LoVo (cell line): ENCODE data around the gene GGT5.
"Not testable (repeated sequence)": the region's sequence is repeated elsewhere in the genome, so short reads cannot be mapped to it uniquely, and the experiment has no call there.

Experiments used
- DNase-seq: peaks from one replicate; pipeline ENCODE4 v3.0.0-alpha.2; 2016; ENCODE audit warnings: low spot score

Gene GGT5

DNA sequence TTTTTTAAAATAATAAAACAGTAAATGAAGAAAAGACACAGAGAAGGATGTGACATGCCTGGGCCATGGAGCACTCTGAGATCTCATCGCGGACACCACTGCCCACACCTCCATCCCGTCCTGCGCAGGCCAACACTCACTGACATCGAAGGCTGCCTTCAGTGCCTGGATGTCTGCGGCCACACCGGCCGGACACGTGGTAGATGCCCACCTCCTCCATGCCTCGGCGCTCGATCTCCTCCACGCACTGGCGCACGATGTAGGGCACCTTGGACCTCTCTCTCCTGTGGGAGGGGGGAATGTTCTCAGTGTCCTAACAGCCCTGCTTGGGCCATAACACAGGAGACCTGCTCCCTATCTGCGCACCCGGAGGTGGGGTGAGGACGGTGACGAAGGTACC lies 18.6 kb upstream of the GGT5 start:
- DNase-seq: not testable (repeated sequence)

DNA sequence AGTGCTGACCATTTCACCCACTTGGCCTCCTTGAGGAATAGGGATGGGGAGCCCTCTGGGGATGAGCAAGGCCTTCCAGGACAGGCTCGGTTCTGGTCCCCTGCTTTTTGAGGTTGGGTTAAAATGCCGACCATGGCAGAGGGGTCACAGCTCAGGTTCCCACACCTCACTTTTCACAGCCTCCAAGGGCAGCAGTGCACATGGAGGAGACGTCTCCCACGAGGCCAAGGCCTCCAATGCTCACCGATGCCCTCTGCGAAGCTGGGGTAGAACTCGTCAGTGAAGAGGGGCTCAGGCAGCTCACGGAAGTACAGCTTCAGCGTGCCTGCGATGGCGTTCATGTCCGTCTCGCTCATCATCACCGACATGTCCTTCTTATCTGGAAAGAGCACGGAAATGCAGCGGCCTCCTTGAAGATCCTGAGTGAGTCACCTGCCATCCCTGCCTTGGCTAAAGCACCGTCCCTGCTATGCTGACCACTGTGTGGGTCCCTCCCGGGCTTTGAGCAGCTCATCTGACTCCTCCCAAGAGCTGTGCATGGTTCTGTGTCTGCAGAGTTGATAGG lies 17.4 kb upstream of the GGT5 start:
- not testable (repeated sequence) for DNase-seq

DNA sequence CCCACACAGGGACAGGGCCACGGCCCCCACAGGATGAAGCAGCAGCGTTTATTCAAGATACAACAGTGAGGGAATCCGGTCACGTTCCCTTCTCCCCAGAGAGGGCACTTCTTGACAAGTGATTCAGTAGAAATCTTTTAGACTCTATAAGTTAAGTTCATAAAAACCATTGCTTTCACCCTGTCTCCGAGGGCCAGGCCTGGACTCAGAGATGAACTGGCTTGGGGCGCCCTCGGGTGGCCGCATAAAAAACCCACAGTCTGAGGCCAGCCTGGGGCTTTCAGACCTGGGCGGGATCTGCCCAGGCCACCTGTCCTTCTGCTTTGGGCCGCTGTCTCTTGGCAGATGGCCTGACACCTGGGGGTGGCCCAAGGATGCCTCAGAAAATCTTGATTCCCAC lies 14.6 kb upstream of the GGT5 start:
- DNase-seq: peak; percentile 56

DNA sequence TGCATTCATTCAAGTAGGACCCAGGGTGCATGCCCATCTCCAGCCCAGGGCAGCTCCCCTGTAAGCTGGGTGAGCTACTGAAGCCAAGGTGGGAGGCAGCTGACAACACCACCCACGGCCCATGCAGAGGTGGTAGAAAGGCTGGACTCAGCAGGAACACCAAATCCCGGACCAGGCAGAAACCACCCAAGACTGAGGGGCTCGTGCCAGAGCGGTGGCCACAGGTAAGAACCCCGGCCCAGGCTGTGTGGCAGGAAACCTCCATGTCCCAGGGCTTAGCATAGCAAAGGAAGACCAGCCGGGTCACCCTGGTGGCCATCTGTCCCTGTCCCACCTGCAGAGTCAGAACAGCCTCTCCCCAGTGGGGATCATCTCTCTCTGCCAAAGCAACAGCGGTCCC lies 11.9 kb upstream of the GGT5 start:
- DNase-seq: not testable (repeated sequence)

DNA sequence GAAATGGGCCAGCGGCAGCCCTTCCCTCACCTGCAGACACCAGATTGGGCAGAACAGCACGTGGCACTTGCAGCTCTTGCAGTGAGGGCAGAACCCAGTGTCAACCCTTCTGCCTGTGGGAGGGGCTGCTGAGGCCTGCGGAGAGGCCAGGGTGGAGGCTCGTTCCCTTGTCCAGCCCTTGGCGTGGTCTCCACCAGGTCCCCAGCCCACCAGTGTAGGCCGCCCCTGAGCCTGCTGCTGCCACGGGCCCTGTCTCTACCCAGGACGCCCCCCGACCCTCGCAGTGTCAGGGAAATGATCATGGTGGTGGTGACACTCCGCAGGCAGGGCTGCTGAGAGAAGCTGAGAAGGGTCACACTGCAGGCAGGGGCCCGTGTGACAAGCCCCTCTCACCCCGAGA lies 11.3 kb upstream of the GGT5 start:
- not testable (repeated sequence) for DNase-seq

DNA sequence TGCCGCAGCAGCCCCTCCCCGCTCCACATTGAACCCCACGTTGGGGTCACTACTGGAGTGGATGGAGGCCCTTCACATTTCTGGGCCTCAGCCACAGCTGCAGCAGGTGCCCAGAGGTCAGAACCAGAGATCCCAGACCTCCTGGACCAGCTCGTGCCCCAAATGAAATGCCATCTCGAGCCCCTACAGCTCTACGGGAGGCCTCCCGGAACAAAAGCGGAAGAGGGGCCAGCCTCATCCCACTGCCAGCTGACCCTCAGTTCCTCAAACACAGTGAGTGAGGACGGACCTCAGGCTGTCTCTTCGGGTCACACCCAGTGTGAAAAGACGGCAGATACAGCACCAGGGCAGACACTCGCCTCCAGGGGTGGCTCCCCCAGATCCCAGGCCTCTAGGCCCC lies 8.2 kb upstream of the GGT5 start:
- not testable (repeated sequence) for DNase-seq

DNA sequence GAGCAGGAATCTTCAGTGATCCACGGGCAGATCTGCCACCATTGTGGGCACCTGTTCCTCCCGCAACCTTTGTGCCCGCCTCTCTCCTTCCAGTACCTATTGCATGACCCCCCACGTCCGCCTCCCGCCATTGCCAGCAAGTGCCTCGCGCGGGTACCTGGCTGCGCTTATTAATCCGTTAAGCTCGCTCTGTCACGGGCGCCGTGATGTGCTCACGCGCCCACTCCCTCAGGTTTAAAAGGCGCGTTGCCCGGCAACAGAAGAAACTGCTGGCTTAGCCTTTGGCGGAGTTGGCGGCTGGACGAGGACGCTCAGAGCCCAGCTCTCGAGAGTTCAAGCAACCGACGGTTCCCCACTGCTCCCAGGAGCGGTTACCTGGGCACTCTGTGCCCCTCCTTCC lies 6.4 kb upstream of the GGT5 start:
- DNase-seq: not testable (repeated sequence)

DNA sequence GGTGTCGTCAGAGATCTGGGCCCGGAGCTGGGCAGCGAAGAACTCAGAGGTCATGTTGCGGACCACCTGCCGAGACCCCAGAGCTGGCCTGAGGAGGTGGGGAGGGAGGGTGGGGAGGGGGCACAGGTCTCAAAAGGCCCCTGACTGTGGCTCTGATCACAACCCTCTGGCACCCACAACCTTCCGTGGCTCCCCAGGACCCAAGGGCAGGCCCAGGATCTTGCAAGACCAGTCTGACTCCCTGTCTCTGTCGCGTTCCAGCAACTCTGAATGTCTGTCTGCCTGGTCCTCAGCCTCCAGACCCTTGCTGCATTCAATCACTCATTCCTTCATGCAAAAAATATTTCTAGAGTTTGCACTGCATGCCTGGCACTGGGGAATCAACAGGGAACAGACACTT lies 4.5 kb upstream of the GGT5 start:
- not testable (repeated sequence) for DNase-seq

DNA sequence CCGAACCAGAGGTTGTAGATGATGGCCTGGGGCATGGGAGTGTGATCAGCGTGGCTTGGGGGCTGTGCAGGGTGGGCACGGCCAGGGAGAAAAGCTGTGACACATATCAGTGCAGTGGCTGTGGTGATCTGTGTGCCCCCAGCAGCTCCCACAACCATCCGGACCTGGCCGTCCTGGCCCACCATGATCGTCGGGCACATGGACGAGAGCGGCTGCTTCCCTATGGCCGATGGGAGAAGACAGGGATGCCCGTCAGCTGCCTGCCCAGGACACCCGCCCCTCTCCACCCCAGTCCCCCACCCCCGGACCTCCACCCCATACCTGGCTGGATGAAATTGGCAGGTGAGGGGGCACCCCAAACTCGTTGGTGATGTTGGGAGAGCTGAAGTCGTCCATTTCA lies 3.7 kb upstream of the GGT5 start:
- not testable (repeated sequence) for DNase-seq

DNA sequence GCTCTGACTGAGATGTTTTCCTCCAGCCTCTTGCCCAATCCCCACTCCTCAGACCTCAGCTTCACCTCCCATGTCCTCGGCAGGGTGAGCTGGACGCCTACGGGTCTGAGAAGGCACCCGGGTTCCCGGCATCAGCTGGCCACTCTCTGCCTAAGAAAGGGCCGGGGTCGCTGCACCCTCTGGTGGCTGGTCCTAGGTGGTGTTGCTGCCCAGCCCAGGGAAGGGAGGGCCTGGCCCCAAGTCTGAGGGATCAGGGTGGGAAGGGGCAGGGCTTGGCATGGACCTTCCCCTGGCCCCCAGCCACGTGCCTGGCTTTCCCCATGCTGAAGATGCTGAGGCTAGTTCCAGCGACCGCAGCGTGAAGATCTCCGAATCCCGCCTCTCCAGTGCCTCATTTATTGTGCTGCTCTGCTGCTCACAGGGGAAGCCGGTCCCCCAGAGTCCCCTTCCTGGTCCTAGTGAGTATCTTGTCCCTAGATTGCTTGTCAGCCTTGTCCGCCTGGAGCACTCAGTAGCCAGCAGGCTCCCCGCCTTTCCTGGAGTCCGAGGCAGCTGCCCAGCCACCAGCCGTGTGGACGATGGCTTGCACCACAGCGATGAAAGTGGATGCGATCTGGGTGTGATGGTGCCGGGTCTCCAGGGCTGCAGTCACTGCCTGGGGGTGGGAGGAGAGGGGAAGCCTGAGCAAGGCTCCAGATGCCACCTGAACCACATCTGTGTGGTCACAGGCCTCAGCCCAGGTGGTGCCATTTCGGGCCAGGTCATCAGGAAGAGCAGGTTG lies 2.9 kb upstream of the GGT5 start:
- DNase-seq: peak; percentile 55

DNA sequence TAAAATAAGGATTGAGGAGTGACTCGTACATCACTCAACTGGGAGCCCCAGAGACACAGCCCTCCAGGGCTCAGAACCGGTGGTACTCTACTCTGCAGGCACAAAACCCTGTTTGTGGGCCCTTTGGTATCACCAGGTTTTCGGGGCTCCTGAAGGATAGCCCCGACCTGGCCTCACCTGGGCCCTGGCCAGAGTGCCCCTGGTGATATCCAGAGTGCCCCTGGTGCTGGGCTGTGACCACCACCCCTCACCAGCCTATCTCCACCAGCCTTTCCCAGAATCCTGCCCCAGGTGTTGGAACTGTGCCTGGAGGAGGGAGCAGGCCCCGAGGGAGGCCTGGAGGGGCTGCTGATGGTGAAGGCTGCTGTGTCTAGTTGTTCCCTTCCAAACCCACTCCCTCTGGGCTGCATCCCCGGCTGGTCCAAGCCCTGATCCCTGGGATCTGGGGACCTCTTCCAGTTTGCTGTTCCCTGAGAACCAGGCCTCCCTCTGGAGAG lies 2.2 kb upstream of the GGT5 start:
- DNase-seq: no peak

DNA sequence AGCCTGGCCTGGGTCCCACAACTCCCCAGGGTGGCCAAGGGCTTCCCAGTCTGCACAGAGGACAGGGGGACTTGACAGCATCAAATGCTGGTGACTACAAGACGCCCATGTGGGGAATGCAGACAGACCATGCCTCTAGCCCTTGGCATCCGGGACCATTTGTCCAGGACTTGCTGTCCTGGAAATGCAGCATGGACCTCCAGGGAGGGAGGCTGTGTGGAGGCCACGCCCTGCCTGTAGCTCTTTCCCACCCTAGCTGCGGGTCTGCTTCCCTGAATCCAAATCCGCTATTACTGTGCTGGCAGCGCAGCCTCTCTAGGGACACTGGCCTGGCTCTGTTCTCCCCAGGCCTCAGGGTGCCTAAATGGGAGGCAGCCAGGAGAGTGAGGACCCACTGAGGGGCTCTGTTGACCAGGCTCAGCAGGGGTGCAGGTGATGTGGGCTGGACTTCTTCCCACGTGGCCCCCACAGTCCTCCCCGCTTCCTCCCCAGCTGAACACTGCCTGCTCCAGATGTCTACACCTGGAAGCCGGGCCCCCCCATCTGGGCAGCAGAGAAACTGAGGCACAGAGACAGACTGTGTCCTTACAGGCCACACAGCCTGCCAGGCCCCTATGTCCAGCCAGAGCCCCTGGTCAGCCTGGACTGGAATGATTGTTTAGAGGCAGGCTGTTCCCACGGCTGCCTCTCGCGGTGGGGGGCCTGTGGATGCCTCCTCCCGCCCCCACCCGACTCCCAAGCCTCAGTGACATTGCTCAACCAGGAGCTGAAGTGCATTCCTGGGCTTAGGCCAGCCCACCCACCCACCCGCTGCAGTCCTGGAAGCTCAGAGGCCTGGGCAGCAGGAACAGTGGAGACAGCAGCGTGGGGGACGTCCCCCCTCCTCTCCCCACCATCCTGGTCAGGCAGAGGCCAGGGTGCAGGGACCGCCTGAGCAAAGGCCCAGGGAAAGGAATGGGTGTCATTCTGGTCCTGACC lies 991 bp upstream of the GGT5 start:
- not testable (repeated sequence) for DNase-seq

DNA sequence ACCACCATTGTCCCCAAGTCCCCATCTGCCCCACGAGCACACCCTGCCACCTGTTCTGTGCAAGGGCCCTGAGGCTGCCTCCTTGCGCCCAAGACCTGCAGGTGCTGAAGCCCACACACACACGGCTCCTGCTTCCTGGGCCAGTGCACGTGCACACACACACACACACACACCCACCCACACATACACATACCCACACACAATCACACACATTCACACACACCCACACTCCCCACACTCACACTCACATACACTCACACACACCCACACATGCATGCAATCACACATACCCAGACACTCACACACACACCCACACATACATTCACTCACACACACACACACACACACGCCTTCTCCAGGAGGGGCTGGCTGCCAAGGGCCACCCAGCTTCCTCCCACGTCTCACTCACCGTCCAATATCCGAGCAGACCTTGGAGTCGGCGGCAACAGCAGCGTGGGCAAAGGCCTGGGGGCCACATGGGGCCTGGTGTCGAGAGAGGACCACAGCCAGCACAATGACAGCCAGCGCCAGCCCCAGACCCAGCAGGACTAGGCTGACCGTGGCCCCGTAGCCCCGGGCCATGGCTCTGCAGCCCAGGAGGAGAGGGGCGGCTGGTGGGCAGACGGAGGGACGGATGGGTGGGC lies 616 bp downstream of the GGT5 start:
- no peak for DNase-seq

DNA sequence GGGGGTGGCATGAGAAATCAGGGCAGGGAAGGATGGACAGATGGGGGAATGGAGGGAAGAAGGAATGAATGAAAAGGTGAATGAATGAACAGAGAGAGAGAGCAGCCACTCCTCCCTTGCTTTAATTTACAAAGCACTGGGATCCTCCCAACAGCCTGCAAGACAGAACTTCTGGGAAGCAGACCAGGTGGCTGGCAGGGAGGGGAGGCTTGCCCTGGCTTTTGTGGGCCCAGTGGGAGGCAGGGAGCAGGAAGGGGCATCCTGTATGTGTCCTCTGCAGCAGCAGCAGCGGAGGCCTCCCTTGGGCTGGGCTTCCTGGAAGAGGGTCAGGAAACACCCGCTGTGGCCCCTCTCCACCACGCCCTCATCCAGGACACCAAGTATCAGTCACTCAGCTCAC lies 1.5 kb downstream of the GGT5 start:
- not testable (repeated sequence) for DNase-seq

DNA sequence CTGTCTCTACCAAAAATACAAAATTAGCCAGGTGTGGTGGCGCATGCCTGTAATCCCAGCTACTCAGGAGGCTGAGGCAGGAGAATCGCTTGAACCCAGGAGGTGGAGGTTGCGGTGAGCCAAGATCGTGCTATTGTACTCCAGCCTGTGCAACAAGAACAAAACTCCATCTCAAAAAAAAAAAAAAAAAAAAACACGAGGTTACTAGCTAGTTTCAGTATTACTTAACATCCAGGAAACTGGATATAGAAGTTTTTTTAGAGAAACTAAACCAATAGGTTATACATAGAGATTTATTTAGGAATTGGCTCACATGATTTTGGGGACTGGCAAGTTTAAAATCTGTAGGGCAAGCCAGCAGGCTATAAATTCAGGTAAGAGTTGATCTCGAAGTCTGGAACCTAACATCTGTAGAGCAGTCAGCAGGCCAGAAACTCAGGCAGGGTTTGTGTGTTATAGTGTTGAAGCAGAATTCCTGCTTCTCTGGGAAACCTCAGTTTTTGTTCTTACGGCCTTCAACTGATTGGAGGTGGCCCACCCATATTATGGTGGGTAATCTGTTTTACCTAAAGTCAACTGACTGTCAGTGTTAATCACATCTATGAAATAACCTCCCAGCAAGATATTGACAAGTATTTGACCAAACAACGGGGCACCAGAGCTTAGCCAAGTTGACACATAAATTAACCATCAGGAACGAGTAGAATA lies 3.7 kb downstream of the GGT5 start:
- DNase-seq: not testable (repeated sequence)

DNA sequence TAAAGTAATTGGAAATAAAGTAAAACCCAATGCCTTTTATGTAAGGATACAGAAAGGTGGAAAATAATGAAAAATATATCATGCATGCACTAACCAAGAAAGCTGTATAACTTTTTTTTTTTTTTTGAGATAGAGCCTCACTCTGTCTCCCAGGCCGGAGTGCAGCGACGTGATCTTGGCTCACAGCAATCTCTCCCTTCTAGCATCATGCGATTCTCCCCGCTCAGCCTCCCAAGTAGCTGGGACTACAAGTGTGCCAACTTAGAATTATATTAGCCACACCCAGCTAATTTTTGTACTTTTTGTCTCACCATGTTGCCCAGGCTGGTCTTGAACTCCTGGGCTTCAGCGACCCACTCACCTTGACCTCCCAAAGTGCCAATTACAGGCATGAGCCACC lies 4.5 kb downstream of the GGT5 start:
- DNase-seq: no peak

DNA sequence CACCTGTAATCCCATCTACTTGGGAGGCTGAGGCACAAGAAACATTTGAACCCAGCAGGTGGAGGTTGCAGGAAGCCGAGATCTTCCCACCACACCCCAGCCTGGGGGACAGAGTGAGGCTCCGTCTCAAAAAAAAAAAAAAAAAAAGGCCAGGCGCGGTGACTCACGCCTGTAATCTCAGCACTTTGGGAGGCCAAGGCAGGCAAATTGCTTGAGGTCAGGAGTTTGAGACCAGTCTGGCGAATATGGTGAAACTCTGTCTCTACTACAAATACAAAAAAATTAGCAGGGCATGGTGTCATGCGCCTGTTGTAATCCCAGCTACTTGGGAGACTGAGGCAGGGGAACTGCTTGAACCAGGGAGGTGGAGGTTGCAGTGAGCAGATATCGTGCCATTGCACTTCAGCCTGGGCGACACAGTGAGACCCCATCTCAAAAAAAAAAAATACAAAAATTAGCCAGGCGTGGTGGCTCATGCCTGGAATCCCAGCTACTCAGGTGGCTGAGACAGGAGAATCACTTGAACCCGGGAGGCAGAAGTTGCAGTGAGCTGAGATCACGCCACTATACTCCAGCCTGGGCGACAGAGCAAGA lies 6.7 kb downstream of the GGT5 start:
- not testable (repeated sequence) for DNase-seq

DNA sequence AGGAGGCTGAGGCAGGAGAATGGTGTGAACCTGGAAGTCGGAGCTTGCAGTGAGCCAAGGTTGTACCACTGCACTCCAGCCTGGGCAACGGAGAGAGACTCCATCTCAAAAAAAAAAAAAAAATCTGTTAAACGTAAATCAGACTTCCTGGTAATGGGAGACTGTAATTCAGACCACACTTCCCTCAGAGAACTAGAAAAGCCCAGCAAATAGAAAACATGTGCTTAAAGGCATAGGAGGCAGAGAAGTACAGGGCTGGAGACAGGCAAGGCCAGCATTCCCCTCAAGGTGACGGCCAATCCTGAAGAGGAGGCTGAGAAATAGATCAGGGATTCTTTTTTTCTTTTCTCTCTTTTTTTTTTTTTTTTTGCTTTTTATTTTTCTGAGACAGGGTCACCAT lies 8.2 kb downstream of the GGT5 start:
- DNase-seq: no peak

DNA sequence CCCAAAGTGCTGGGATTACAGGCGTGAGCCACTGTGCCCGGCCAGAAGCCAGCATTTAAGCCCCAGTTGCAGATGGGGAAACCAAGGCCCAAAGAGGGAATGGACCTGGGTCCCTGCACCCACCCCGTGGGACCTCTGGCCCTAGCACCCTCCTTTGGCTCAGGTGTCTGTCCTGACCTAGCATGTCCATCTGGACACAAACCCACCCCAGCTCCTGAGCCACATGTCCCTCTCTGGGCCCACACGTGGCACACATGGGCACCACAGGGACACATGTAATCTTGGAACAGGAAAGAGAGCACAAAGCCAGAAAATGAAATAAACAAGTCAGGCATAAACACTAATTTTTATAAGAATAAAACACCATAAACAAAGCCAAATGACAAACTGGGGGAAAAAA lies 9.6 kb downstream of the GGT5 start:
- no peak for DNase-seq

DNA sequence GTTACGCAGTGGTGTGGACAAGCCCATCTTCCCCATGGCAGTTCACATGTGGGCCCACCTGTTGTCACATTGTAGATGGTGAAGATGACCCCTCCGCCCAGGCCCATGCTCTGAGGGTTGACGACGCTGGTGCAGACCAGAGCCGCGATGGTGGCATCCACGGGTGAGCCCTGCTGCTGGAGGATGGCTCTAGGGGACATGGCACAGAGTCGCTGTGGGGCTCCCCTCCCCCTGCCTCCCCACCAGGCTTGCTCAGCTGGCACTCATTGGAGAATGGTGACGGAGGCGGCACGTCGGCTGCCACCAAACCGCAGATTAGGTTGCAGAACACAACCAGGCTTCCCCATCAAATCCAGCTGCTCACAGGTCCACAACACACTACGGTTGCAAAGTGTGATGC lies 11.1 kb downstream of the GGT5 start:
- DNase-seq: no peak

DNA sequence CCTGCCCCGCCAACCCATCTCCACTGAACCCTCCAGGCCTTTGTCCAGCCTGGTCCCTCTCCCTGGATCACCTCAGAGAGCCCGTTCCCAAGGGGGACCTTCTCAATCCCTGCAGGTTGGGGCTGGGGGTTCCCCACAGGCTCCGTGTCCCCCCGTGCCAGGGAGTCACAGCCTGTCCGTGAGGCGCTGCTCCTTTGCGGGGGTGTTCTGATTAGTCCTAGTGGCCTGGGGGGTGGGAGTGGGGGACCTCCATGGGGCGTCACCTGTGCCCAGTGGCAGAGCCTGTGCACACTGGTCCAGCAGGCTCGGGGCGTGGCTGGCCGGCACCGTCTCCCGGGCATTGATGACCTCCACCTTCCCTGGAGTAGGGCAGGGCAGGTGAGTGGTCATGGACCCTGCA lies 11.6 kb downstream of the GGT5 start:
- DNase-seq: no peak
